Bronchus fibroblast of lung (primary cell): ENCODE results near the gene HCFC1. TPM values are rescaled to one million over a fixed set of nuclear protein-coding genes. Genes with fewer than 3 reads are reported as not detected.

Source experiments
- total RNA-seq: library from RNA; depleted of rRNA; stranded (reverse); fragments of >200 nt; gene quantifications from 2 replicates; pipeline ENCODE4 v1.2.3, GENCODE V29; 2015

HCFC1 gene
- total RNA-seq: 39.3 and 43.1 TPM in 2 replicates

GRCh38 chrX:153971450-153972367 lies at the start of gene HCFC1:
Gene HCFC1 (minus strand): TSS chrX:153971818. CDS start chrX:153970840, 978 bp downstream.

GRCh38 chrX:154019633-154020528 lies 48.3 kb upstream of the HCFC1 start, which contains the start of gene IRAK1:
Gene IRAK1 (minus strand): TSS chrX:154019902. CDS start chrX:154019812, 90 bp downstream.

GRCh38 chrX:153972368-153973126 lies 929 bp upstream of the HCFC1 start, which contains the start of gene TMEM187:
Gene TMEM187 (plus strand): TSS chrX:153972754. CDS start chrX:153982063, 9,309 bp downstream.

DNA sequence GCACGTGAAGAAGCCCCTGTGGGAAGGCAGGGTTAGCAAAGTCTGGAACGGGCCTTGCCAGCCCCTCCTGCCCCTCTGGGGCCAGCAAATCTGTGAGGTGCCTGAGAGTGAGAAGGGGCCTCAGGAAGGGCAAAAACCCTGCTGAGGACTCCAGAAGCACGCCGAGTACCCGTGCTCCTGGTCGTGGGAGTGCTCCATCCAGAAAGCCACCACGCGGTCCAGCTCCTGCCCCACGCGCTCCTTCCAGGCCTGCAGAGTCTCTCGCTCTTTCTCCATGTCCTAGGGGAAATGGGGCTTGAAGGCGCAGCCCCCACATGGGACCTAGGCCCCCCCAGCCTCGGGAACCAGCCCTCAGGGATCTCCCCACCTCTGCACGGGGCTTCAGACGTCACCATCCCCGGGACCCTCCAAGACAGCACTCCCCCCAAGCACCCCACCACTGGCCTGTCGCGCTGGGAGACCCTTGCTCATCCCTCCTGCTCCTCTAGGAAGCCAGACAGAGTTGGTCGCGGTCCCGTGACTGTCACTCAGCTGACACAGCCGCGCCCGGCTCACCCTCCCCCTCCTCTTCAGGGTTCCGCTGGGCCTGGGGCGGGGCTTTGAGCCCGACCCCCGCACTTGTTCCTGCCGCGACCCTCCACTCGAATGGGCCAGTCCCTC lies 27.3 kb downstream of the HCFC1 start, which contains the start of gene RENBP:
Gene RENBP (minus strand): TSS at position 504 of the 660 bp plus-strand sequence. CDS start 33 bp downstream, at position 471.

GRCh38 chrX:153934762-153935325 lies 36.8 kb downstream of the HCFC1 start, which contains the start of gene NAA10:
Gene NAA10 (minus strand): TSS chrX:153935037. CDS start chrX:153934904, 133 bp downstream.

GRCh38 chrX:153925739-153926551 lies 45.7 kb downstream of the HCFC1 start, which contains the start of gene ARHGAP4:
Gene ARHGAP4 (minus strand): TSS chrX:153926264. CDS start chrX:153926202, 62 bp downstream.

GRCh38 chrX:153903991-153904957 lies 67.3 kb downstream of the HCFC1 start, which contains the start of gene AVPR2:
Gene AVPR2 (plus strand): TSS chrX:153904673. CDS start chrX:153905146, 473 bp downstream.

Other genes with a start within 250 kb of the HCFC1 start
- gene BCAP31, start 247.4 kb downstream of the HCFC1 start, total RNA-seq: 84.3 and 104 TPM in 2 replicates
- 10.3 and 11.9 TPM in 2 replicates for gene ABCD1, start 247.0 kb downstream of the HCFC1 start, total RNA-seq
- 4.2 and 5.8 TPM in 2 replicates for gene PLXNB3, start 207.6 kb downstream of the HCFC1 start, total RNA-seq
- 0.59 and 0.84 TPM in 2 replicates for gene SRPK3, start 190.8 kb downstream of the HCFC1 start, total RNA-seq
- gene IDH3G, start 177.4 kb downstream of the HCFC1 start, total RNA-seq: 94.1 and 96.8 TPM in 2 replicates
- gene SSR4, start 177.2 kb downstream of the HCFC1 start, total RNA-seq: 187 and 269 TPM in 2 replicates
- gene PDZD4, start 141.3 kb downstream of the HCFC1 start, total RNA-seq: 0.30 and 0.50 TPM in 2 replicates
- gene L1CAM, start 85.6 kb downstream of the HCFC1 start, total RNA-seq: 28.6 and 30.0 TPM in 2 replicates
- 0.50 TPM in 1 of 2 replicates, not detected in the other for gene AVPR2, start 67.1 kb downstream of the HCFC1 start, total RNA-seq
- gene ARHGAP4, start 45.6 kb downstream of the HCFC1 start, total RNA-seq: 2.2 and 3.7 TPM in 2 replicates
- 169 and 189 TPM in 2 replicates for gene NAA10, start 36.8 kb downstream of the HCFC1 start, total RNA-seq
- 0.30 and 0.84 TPM in 2 replicates for gene RENBP, start 27.2 kb downstream of the HCFC1 start, total RNA-seq
- 4.7 and 5.1 TPM in 2 replicates for gene TMEM187, start 936 bp upstream of the HCFC1 start, total RNA-seq
- 82.9 and 93.1 TPM in 2 replicates for gene IRAK1, start 48.1 kb upstream of the HCFC1 start, total RNA-seq
- 13.4 and 13.8 TPM in 2 replicates for gene MECP2, start 125.9 kb upstream of the HCFC1 start, total RNA-seq
- not detected in 2 replicates for gene OPN1LW, start 172.4 kb upstream of the HCFC1 start, total RNA-seq
- not detected in 2 replicates for gene OPN1MW, start 210.8 kb upstream of the HCFC1 start, total RNA-seq
- gene OPN1MW2, start 247.9 kb upstream of the HCFC1 start, total RNA-seq: not detected in 2 replicates